ENCODE measurements around the gene ATXN7L1. TPM values are rescaled to one million over a fixed set of nuclear protein-coding genes. Genes with fewer than 3 reads are reported as not detected.

Gene ATXN7L1
- total and polyA plus RNA-seq, 2 of the 8 experiments (the other 6 are each of a cell fraction or from before 2014, with no cell fraction given), result 14.3 to 34.0 TPM

- TF ChIP-seq CHD7 (IDR thresholded peaks at IDR 0.05; ENCODE audit: insufficient replicate concordance, low read length), result no peak
- TF ChIP-seq CHD2 (IDR thresholded peaks at IDR 0.05; ENCODE audit: low read length), result no peak
- no peak for TF ChIP-seq POU5F1 (IDR thresholded peaks at IDR 0.05; ENCODE audit: low read depth, low read length)
- no peak for TF ChIP-seq TAF1 (IDR thresholded peaks at IDR 0.05; ENCODE audit: low read depth, low read length)
- no peak for TF ChIP-seq KDM4A (IDR thresholded peaks at IDR 0.05; ENCODE audit: low read depth, low read length, severe bottlenecking)
- no peak for TF ChIP-seq EP300 (IDR thresholded peaks at IDR 0.05; ENCODE audit: borderline replicate concordance in 1 of 2, low read depth in 2 of 2, low read length in 2 of 2)
- no peak for TF ChIP-seq GABPA (IDR thresholded peaks at IDR 0.05; ENCODE audit: borderline replicate concordance, insufficient read depth, low read length)
- no peak for TF ChIP-seq YY1 (IDR thresholded peaks at IDR 0.05; ENCODE audit: low read depth, low read length)
- no peak for TF ChIP-seq RNF2 (IDR thresholded peaks at IDR 0.05; ENCODE audit: borderline replicate concordance, low read depth, low read length, missing control alignments, poor library complexity, severe bottlenecking)
These were observed 67.5 kb downstream of the ATXN7L1 start (continued) for GRCh38 chr7:105808703-105809590.

Data from H1 (cell line).